Measurements from ENCODE around the gene STAP2.
"Not testable (repeated sequence)": the region's sequence is repeated elsewhere in the genome, so short reads cannot be mapped to it uniquely, and the experiment has no call there.

STAP2 gene

DNA sequence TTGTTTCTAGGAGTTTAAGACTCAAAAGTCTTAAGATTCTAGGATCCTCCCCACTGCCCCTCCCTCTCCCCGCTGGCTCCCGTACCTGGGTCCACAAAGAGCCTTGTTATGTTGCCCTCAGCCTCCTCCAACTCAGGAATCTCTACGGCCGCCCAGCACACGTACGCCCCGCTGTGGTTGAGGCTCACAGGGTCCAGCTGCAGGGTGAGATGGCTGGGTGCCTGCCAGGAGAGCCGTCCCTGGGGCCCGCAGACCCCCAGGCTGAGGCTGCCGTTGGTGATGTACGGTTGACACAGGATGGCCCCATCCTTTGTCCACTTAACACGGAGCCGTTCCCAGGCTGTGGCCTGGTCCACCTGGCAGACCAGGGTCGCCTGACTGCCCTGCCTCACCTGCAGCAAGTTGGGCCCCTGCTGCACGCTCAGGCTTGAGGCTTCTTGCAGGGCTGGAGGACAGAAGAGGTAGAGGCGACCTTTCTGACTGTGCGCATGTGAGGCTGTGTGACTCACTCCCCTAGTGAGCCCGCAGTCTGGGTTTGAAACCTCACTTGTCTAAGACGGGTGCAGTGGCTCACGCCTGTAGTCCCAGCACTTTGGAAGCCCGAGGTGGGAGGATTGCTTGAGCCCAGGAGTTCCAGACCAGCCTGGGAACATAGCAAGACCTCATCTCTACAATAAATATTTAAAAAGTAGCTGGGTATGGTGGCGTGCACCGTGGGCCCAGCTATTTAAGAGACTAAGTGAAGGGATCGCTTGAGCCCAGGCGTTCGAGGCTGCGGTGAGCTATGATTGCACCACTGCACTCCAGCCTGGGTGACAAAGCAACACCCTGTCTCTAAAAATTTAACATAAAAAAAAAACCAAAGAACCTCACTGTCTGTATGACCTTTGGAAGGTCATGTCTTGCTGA lies 40.5 kb downstream of the STAP2 start:
- no peak for DNase-seq

- DNase-seq = no peak
Measured at GRCh38 chr19:4295972-4296771, 42.5 kb downstream of the STAP2 start.

DNA sequence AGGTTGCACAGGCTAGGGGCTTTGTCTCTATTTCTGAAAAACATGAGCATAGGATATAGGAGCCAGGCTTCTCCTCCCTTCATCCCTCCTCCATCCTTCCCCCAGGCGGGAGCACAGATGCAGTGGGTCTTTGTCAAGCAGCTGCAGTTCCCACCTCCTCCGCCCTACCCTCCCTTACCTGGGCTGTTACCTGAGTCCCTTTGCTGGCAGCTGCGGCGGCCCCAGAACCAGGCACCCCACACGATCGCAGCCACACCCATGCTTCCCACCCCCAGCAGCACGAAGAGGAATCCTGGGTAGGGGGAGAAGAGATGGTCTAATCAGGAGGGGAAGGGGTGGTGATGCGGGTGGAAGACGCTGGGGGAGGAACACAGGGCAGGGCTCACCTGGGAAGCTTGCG lies 44.2 kb downstream of the STAP2 start:
- DNase-seq = no peak

- no peak for DNase-seq
Measured at GRCh38 chr19:4292515-4292914, 46.1 kb downstream of the STAP2 start.

- DNase-seq = no peak
Measured at GRCh38 chr19:4291184-4291732, 47.4 kb downstream of the STAP2 start.

DNA sequence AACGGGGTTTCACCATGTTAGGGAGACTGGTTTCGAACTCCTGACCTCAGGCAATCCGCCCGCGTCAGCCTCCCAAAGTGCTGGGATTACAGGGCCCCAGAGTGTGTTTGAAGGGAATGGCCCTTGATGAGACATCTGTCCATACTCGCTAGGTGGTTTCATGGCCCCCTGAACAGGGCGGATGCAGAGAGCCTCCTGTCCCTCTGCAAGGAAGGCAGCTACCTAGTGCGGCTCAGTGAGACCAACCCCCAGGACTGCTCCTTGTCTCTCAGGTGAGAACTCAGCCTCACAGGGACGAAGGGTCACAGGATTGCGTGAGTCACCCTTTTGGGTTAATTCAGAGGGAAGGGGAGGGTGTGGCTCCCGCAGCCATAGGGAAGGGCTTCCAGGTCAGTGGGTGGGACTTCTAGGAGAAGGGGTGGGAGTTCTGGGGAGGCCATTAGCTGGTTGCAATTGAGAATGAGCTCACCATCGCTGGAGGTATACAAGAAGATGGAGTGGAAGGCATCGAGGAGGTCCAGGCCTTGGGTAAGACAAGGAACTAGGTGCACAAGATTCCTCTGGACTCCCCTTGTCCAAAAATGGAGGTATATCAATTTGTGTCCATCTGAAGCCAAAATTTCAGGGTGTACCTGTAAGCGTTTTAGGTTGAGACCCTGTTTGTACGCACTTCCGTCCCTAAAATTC lies 50.4 kb downstream of the STAP2 start:
- no peak for DNase-seq

DNA sequence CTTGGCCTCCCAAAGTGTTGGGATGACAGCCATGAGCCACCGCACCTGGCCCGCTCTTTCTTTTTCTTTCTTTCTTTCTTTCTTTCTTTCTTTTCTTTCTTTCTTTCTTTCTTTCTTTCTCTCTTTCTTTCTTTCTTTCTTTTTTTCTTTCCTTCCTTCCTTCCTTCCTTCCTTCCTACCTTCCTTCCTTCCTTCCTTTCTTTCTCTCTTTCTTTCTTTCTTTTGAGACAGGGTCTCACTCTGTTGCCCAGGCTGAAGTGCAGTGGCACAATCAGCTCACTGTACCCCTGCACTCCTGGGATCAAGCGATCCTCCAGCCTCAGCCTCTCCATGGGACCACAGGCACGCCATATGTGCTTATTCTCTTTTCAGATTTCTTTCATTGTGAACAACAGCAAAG lies 52.5 kb downstream of the STAP2 start:
- DNase-seq = not testable (repeated sequence)

- no peak for DNase-seq
Measured at GRCh38 chr19:4284974-4285373, 53.7 kb downstream of the STAP2 start.

DNA sequence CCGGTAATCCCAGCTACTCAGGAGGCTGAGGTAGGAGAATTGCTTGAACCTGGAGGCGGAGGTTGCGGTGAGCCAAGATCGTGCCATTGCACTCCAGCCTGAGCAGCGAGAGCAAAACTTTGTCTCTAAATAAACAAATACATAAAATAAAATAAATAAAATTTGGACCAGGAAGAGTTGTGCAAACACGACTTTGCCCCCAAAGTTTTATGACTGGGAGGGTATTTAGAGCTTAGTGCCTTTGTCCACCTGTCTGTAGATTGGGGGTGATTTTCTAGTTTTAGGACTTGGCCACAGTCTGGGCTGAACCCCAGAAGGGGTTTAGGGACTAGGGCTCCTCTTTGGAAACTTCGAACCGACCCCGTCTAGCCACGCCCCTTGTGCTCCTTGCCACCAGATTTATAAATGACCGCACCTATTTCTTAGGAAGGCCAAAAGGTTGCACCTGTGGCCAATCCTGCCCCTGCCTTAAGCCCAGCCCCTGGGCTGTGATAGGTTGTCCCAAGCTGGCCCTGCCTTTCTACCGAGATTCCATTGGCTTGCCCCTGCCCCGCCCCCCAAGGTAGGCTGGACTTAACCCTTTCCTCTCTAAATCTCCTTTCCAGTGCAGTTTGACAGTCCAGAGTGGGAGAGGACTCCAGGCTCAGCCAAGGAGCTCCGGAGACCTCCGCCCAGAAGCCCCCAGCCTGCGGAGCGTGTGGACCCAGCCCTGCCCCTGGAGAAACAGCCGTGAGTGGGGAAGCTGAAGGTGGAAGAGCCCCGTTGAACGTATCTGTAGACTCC lies 54.3 kb downstream of the STAP2 start:
- no peak for DNase-seq

GRCh38 chr19:4279530-4280422 lies 58.9 kb downstream of the STAP2 start:
- DNase-seq = no peak

- DNase-seq = no peak
Measured at GRCh38 chr19:4279267-4279529, 59.4 kb downstream of the STAP2 start.

DNA sequence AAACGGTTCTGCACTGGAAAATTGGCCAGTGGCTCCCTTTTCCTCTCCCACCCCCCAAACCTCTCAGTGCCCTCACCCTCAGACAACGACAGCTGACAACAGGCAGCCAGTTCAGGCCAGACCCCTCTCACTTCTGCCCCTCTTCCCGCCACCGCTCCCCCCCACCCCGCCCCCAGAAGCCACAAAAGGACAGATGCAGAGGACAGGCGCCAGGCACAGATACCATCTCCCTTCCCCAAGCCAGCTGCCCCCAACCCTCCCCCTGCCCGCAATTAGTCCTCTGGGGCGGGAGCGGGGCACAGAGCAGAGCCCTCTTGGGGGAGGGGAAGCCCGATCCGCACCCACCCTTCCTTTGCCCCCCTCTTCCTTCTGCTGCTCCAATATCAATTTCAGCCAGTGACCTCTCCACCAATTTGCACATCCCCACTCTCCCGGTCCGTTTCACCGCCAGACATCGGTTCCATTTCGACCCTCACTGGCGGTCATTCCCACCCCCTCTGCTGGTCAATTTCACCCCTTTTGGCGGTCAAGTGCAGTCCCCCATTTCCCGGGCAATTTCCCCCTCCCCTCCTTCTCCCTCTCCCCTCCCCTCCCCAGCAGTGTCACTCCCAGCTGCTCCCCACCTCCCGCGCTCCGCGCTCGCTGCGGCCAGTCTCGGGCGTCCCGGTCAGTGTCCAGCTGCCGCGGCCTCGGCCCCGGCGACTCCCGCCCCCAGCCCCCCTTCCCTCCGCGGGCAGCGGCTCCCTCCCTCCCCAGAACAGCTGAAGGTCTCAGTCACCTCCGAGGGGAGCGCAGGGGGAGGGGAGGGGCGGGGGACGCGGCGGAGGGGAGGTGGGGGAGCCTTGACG lies 60.0 kb downstream of the STAP2 start, which contains the start of gene SHD:
Gene SHD (plus strand): TSS at position 848 of the 848 bp plus-strand sequence. CDS start 798 bp downstream, outside the sequence.
- DNase-seq = no peak

- no peak for DNase-seq
Measured at GRCh38 chr19:4278010-4278409, 60.6 kb downstream of the STAP2 start.

GRCh38 chr19:4277191-4277696 lies 61.4 kb downstream of the STAP2 start:
- DNase-seq = no peak

GRCh38 chr19:4274321-4274686 lies 64.3 kb downstream of the STAP2 start:
- DNase-seq = not testable (repeated sequence)
